Naive B cell (primary cell): ENCODE results near the gene GRID1. TPM values are rescaled to one million over a fixed set of nuclear protein-coding genes. Genes with fewer than 3 reads are reported as not detected.
"Not testable (repeated sequence)": the region's sequence is repeated elsewhere in the genome, so short reads cannot be mapped to it uniquely, and the experiment has no call there.

ENCODE experiments used
- ATAC-seq, 2 donors: fragments of 150-1000 bp; cut with Tn5 transposase; 2 replicates each; pipeline ENCODE4 v1.10.0; 2021; ENCODE audit warnings: low read depth in 2 of 2, mild to moderate bottlenecking in 2 of 2, moderate library complexity in 2 of 2
- DNase-seq: peaks from one replicate; pipeline ENCODE4 v3.0.0; 2022
- H3K27ac Mint-ChIP-seq, 6 donors: one replicate each; pipeline ENCODE4 v1.8.0; 2020 to 2022; ENCODE audit warnings: mild to moderate bottlenecking in 6 of 6, mixed read lengths in 6 of 6, moderate library complexity in 5 of 6, inconsistent platforms in 2 of 6
- H3K27me3 Mint-ChIP-seq, 3 donors: one replicate each; pipeline ENCODE4 v1.8.0; 2021 to 2022; ENCODE audit warnings: mixed read lengths in 3 of 3, mild to moderate bottlenecking in 1 of 3
- H3K36me3 Mint-ChIP-seq, 2 donors: one replicate each; pipeline ENCODE4 v1.8.0; 2020 to 2022; ENCODE audit warnings: mixed read lengths in 2 of 2, inconsistent platforms in 1 of 2, mild to moderate bottlenecking in 1 of 2
- H3K4me1 Mint-ChIP-seq, 3 donors: one replicate each; pipeline ENCODE4 v1.8.0; 2020 to 2022; ENCODE audit warnings: mixed read lengths in 3 of 3, inconsistent platforms in 1 of 3, mild to moderate bottlenecking in 1 of 3, moderate library complexity in 1 of 3
- H3K4me3 Mint-ChIP-seq, 8 donors: one replicate each; pipeline ENCODE4 v1.8.0; 2020 to 2022; ENCODE audit warnings: mild to moderate bottlenecking in 8 of 8, mixed read lengths in 8 of 8, moderate library complexity in 8 of 8, inconsistent platforms in 2 of 8
- H3K9me3 Mint-ChIP-seq, 7 donors: one replicate each; pipeline ENCODE4 v1.8.0; 2020 to 2022; ENCODE audit warnings: mixed read lengths in 7 of 7, mild to moderate bottlenecking in 5 of 7, inconsistent platforms in 2 of 7, moderate library complexity in 1 of 7
- polyA plus RNA-seq, 6 donors: library from polyadenylated mRNA; unstranded; fragments of 300-500 nt; fragmentation: Illumina TruSeq; gene quantifications; one replicate each; pipeline ENCODE4 v1.2.3, GENCODE V29; 2021; ENCODE audit warnings: low read depth in 6 of 6

Gene GRID1
- polyA plus RNA-seq, 6 donors from 2014 or later = not detected

GRCh38 chr10:86187499-86188239 lies 178.9 kb downstream of the GRID1 start:
- Mint-ChIP-seq H3K4me3 (no peak overlapping the region), H3K27me3 (peaks cover 10 to 66% (median 61%) of the 10 kb centered on the region in 3 donors), H3K27ac (peak overlapping the region in 1 of 6 donors; percentile 30), H3K9me3 (peaks cover 0 to 11% (median 3%) of the 10 kb centered on the region in 7 donors), H3K36me3 (peaks cover 5 to 8% of the 10 kb centered on the region in 2 donors), H3K4me1 (no peaks in the 10 kb centered on the region)
- ATAC-seq (no peak), DNase-seq (no peak)

GRCh38 chr10:86186633-86187032 lies 180.0 kb downstream of the GRID1 start:
- Mint-ChIP-seq H3K27me3 (peaks cover 10 to 56% (median 51%) of the 10 kb centered on the region in 3 donors), H3K4me1 (no peaks in the 10 kb centered on the region), H3K9me3 (peaks cover 0 to 11% (median 2%) of the 10 kb centered on the region in 7 donors), H3K4me3 (no peak overlapping the region), H3K36me3 (peaks cover 5 to 8% of the 10 kb centered on the region in 2 donors), H3K27ac (no peak overlapping the region)
- no peak for DNase-seq
- no peak for ATAC-seq

GRCh38 chr10:86182595-86182994 lies 184.0 kb downstream of the GRID1 start:
- DNase-seq = no peak
- H3K27ac Mint-ChIP-seq = no peak overlapping the region
- peaks cover 0 to 11% (median 2%) of the 10 kb centered on the region in 7 donors for H3K9me3 Mint-ChIP-seq
- H3K27me3 Mint-ChIP-seq = peaks cover 10 to 18% (median 18%) of the 10 kb centered on the region in 3 donors
- no peak overlapping the region for H3K4me3 Mint-ChIP-seq
- peaks cover 5 to 8% of the 10 kb centered on the region in 2 donors for H3K36me3 Mint-ChIP-seq
- ATAC-seq = no peak
- H3K4me1 Mint-ChIP-seq = no peaks in the 10 kb centered on the region

- no peaks in the 10 kb centered on the region for H3K4me1 Mint-ChIP-seq
- no peak for ATAC-seq
- no peak overlapping the region for H3K27ac Mint-ChIP-seq
- DNase-seq = no peak
- H3K27me3 Mint-ChIP-seq = peaks cover 10 to 18% (median 18%) of the 10 kb centered on the region in 3 donors
- H3K9me3 Mint-ChIP-seq = peaks cover 0 to 11% (median 2%) of the 10 kb centered on the region in 7 donors
- H3K36me3 Mint-ChIP-seq = peaks cover 5 to 8% of the 10 kb centered on the region in 2 donors
- H3K4me3 Mint-ChIP-seq = no peak overlapping the region
Observed at GRCh38 chr10:86182150-86182549, 184.4 kb downstream of the GRID1 start.

- Mint-ChIP-seq H3K27ac (no peak overlapping the region), H3K9me3 (peaks cover 0 to 3% (median 0%) of the 10 kb centered on the region in 7 donors), H3K36me3 (peaks cover 0 to under 1% of the 10 kb centered on the region in 2 donors), H3K4me1 (no peaks in the 10 kb centered on the region), H3K27me3 (peaks cover under 1 to 8% (median 7%) of the 10 kb centered on the region in 3 donors), H3K4me3 (no peak overlapping the region)
- DNase-seq = no peak
- no peak for ATAC-seq
Observed at GRCh38 chr10:86180861-86181260, 185.7 kb downstream of the GRID1 start.

- Mint-ChIP-seq H3K4me1 (no peaks in the 10 kb centered on the region), H3K27me3 (peaks cover 0 to 6% (median 5%) of the 10 kb centered on the region in 3 donors)
- no peak for DNase-seq
Observed at GRCh38 chr10:86179961-86180360, 186.6 kb downstream of the GRID1 start.

GRCh38 chr10:86179153-86179524 lies 187.5 kb downstream of the GRID1 start:
- Mint-ChIP-seq H3K27me3 (peaks cover 0 to 6% (median 0%) of the 10 kb centered on the region in 3 donors), H3K27ac (no peak overlapping the region), H3K36me3 (no peaks in the 10 kb centered on the region), H3K4me1 (no peaks in the 10 kb centered on the region), H3K9me3 (no peaks in the 10 kb centered on the region), H3K4me3 (no peak overlapping the region)
- DNase-seq (no peak), ATAC-seq (no peak)

More at GRCh38 chr10:86179961-86180360, 186.6 kb downstream of the GRID1 start:
- no peaks in the 10 kb centered on the region for H3K36me3 Mint-ChIP-seq
- no peak overlapping the region for H3K4me3 Mint-ChIP-seq
- no peak overlapping the region for H3K27ac Mint-ChIP-seq
- no peaks in the 10 kb centered on the region for H3K9me3 Mint-ChIP-seq
- no peak for ATAC-seq

- Mint-ChIP-seq H3K4me3 (no peak overlapping the region), H3K27me3 (peaks cover 0 to 6% (median 0%) of the 10 kb centered on the region in 3 donors), H3K27ac (no peak overlapping the region), H3K4me1 (no peaks in the 10 kb centered on the region), H3K36me3 (no peaks in the 10 kb centered on the region), H3K9me3 (no peaks in the 10 kb centered on the region)
- no peak for DNase-seq
- ATAC-seq = no peak
Observed at GRCh38 chr10:86178401-86179152, 188.0 kb downstream of the GRID1 start.

- no peak overlapping the region for H3K27ac Mint-ChIP-seq
Observed at GRCh38 chr10:86177537-86178155, 188.9 kb downstream of the GRID1 start.

GRCh38 chr10:86176850-86177536 lies 189.6 kb downstream of the GRID1 start:
- no peak overlapping the region for H3K4me3 Mint-ChIP-seq
- ATAC-seq (no peak), DNase-seq (no peak)
- no peak overlapping the region for H3K27ac Mint-ChIP-seq
- H3K4me1 Mint-ChIP-seq = no peaks in the 10 kb centered on the region
- no peaks in the 10 kb centered on the region for H3K9me3 Mint-ChIP-seq
- H3K27me3 Mint-ChIP-seq = peaks cover 0 to 6% (median 0%) of the 10 kb centered on the region in 3 donors
- no peaks in the 10 kb centered on the region for H3K36me3 Mint-ChIP-seq

More at GRCh38 chr10:86177537-86178155, 188.9 kb downstream of the GRID1 start:
- H3K4me1 Mint-ChIP-seq = no peaks in the 10 kb centered on the region
- ATAC-seq = no peak
- H3K27me3 Mint-ChIP-seq = peaks cover 0 to 6% (median 0%) of the 10 kb centered on the region in 3 donors
- H3K4me3 Mint-ChIP-seq = no peak overlapping the region
- no peaks in the 10 kb centered on the region for H3K36me3 Mint-ChIP-seq
- DNase-seq = no peak
- H3K9me3 Mint-ChIP-seq = no peaks in the 10 kb centered on the region

- H3K9me3 Mint-ChIP-seq, H3K27me3 Mint-ChIP-seq, H3K36me3 Mint-ChIP-seq, H3K27ac Mint-ChIP-seq, H3K4me3 Mint-ChIP-seq, DNase-seq, ATAC-seq: not testable (repeated sequence)
- H3K4me1 Mint-ChIP-seq = peaks cover 8 to 11% (median 9%) of the 10 kb centered on the region in 3 donors
Observed at GRCh38 chr10:86175476-86175875, 191.1 kb downstream of the GRID1 start.

GRCh38 chr10:86172301-86172700 lies 194.3 kb downstream of the GRID1 start:
- DNase-seq (no peak), ATAC-seq (no peak)
- peaks cover 0 to 5% (median 0%) of the 10 kb centered on the region in 3 donors for H3K27me3 Mint-ChIP-seq
- no peaks in the 10 kb centered on the region for H3K36me3 Mint-ChIP-seq
- peaks cover 9 to 16% (median 15%) of the 10 kb centered on the region in 3 donors for H3K4me1 Mint-ChIP-seq
- no peak overlapping the region for H3K4me3 Mint-ChIP-seq
- H3K9me3 Mint-ChIP-seq = no peaks in the 10 kb centered on the region
- H3K27ac Mint-ChIP-seq = no peak overlapping the region
